Hematopoietic multipotent progenitor cell treated with erythropoietin and hydrocortisone succinate and interleukin-3 and kit ligand, for 17 days (in vitro differentiated cells): ENCODE measurements around the gene PHAX.
"Not testable (repeated sequence)": the region's sequence is repeated elsewhere in the genome, so short reads cannot be mapped to it uniquely, and the experiment has no call there.

ENCODE experiments used
- DNase-seq: peaks from one replicate; pipeline ENCODE4 v3.0.0-alpha.2; 2015; ENCODE audit warnings: low spot score

Gene PHAX, protein sequence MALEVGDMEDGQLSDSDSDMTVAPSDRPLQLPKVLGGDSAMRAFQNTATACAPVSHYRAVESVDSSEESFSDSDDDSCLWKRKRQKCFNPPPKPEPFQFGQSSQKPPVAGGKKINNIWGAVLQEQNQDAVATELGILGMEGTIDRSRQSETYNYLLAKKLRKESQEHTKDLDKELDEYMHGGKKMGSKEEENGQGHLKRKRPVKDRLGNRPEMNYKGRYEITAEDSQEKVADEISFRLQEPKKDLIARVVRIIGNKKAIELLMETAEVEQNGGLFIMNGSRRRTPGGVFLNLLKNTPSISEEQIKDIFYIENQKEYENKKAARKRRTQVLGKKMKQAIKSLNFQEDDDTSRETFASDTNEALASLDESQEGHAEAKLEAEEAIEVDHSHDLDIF

DNA sequence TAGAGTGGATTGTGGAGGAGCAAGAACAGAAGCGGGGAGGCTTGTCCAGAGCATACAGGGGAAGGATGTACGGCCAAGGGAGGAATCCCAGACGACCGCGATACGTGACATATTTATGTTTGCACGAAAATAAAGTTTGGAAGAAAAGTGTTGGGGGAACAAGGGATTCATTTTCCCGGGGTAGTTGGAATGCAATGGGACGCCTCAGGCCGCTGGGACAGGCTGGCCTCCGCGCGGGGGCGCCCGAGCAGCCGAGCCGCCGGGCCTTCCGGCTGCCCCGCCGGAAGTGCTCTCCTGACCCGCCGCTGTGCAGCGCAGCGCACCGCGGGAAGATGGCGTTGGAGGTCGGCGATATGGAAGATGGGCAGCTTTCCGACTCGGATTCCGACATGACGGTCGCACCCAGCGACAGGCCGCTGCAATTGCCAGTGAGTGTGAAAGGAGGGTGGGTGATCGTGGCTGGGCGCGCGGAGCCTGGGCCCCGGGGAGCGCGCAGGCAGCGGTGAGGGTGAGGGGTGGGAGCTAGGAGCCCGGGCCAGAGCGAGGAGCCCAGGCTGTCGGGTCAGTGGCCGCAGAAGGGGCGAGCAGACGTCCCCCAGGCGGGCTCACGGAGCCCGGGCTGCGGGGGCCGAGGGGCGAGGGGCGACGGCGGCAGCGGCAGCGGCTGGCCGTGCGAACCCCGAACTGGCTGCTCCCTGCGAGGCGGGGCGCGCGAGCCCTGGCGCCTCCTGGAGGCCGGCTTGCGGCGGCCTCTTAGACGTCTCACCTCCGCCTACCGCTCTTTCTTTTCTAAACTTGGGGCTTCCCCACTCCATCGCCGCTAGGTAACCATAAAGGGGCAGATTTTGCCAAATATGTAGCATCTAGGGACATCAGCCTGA, at the start of gene PHAX:
Gene PHAX (plus strand): TSS at position 317 of the 881 bp plus-strand sequence. CDS start 16 bp downstream, at position 333.
- peak; percentile 78 for DNase-seq

- no peak for DNase-seq
Observed at GRCh38 chr5:126552614-126553013, 48.1 kb upstream of the PHAX start.

- not testable (repeated sequence) for DNase-seq
Observed at GRCh38 chr5:126555101-126555500, 45.6 kb upstream of the PHAX start.

- DNase-seq, result no peak
Observed at GRCh38 chr5:126561908-126562307, 38.8 kb upstream of the PHAX start.

DNA sequence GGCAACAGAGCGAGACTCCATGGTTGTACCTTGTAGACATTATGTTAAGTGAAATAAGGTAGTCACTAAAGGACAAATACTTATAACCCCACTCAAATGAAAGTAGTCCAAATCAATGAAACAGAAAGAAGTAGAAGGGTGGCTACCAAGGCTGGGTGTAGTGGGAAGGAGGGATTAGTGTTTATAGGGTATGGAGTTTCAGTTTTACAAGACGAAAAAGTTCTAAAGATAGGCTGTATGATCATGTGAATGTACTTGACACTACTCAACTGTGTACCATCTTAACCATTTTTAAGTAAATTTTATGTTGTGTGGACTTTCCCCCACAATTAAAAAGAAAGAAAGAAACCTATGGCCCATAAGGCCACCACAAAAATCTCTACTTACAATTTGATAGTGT, 37.9 kb upstream of the PHAX start:
- no peak for DNase-seq

- no peak for DNase-seq
Observed at GRCh38 chr5:126568206-126568755, 32.5 kb upstream of the PHAX start.

DNA sequence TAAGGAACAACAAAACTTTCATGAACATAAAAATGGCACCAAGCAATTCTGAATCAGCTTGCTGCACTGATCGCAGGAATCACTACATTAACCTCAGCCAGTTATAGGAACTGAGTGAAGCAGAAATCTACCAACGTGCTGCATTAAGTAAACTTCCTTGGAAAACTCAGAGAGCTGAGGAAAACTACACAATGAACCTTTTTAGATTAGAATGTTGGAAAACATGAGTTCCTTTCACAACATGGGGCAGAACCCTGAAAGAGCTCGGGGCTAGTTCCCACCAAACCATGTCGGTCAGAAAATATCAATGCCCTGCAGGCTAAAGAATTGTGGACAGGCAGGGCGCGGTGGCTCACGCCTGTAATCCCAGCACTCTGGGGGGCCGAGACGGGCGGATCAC, 25.1 kb upstream of the PHAX start:
- DNase-seq, result no peak

DNA sequence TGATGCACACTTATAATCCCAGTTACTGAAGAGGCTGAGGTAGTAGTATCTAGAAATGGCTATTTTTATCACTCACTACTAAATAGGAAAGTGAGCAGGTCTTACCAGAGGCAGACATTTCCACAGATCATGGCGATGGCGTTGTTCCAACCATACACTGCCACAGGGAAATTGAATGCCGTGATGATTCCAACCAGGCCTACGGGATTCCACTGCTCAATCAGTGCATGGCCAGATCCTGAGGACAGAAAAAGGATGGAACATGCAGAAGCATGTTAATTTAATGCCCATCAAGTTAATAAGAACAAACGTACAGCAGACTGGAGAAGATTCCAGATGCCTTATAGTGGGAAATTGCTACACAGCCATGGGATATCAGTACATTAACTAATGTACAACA, 23.8 kb upstream of the PHAX start:
- DNase-seq, result no peak

DNA sequence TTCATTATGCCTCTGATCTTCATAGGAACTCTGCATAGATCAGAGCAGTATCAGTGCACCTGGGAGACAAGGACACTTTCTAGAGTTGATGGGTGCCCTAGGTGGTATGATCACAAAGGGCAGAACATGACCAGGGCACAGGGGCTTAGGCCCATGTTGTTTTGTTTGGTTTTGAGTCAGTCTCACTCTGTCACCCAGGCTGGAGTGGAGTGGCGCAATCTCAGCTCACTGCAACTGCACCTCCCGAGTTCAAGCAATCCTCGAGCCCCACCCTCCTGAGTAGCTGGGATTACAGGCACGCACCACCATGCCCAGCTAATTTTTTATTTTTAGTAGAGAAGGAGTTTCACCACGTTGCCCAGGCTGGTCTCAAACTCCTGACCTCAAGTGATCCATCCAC, 23.3 kb upstream of the PHAX start:
- DNase-seq, result no peak

GRCh38 chr5:126579716-126580115, 21.0 kb upstream of the PHAX start:
- no peak for DNase-seq

- DNase-seq, result no peak
Observed at GRCh38 chr5:126583761-126584160, 17.0 kb upstream of the PHAX start.

DNA sequence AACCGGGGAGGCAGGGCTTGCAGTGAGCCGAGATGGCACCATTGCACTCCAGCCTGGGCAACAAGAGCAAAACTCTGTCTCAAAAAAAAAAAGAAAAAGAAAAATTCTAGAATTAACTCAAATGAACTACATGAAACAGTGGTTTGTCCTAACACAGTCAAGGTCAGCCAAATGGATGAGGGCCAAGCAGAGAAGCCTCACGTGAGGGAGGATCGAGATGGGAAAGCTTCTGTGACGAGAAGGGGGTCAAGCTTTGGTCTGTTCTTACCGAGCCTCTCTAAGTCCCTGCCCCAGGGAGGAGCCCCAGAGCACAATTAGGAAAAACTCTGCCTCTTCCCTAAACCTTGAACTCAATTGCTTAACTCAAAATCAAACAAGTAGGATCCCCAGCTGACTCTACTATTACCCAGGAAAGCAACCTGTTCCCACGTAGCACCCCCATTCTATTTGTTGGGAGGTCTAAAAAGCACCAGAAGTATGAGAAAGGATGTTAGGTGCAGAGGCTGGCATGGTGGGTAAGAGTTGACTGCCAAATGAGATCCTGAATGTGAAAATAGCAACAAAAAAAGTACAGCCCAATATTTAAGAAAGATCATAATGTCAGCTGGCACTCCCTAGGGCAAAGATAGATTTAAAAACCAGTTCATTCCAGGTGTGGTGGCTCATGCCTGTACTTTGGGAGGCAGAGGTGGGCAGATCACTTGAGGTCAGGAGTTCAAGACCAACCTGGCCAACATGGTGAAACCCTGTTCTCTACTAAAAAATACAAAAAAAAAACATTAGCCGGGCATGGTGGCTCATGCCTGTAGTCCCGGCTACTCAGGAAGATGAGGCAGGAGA, 13.0 kb upstream of the PHAX start:
- no peak for DNase-seq

DNA sequence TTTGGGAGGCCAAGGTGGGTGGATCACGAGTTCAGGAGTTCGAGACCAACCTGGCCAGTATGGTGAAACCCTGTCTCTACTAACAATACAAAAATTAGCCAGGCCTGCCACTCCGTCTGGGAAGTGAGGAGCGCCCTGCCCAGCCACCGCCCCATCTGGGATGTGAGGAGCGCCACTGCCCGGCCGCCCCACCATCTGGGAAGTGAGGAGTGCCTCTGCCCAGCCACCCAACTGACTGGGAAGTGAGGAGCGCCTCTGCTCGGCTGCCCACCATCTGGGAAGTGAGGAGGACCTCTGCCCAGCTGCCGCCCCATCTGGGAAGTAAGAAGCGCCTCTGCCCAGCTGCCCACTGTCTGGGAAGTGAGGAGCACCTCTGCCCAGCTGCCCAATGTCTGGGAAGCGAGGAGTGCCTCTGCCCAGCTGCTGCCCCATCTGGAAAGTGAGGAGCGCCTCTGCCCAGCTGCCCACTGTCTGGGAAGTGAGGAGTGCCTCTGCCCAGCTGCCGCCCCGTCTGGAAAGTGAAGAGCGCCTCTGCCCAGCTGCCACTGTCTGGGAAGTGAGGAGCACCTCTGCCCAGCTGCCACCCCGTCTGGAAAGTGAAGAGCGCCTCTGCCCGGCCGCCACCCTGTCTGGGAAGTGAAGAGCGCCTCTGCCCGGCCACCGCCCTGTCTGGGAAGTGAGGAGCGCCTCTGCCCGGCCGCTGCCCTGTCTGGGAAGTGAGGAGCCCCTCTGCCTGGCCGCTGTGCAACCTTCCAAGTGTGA, 11.0 kb upstream of the PHAX start:
- no peak for DNase-seq

DNA sequence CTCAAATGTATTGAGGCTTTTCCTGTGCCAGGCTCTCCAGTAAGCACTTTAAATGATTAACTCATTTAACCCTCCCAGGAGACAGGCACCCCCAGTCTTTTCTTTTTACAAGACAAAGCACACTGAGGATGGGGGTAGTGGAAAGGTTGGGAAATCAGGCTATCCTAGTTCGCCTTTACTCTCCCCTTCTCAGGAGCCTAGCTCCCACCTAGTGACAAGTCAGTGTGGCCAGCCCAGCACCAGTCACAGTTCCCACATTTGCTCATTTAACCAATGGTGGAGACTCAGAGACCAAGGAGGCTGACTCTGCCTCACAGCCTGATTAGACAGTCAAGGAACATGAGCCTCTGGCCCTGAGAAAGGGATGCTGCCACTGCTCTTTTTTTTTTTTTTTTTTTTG, 9.2 kb upstream of the PHAX start:
- DNase-seq, result no peak

GRCh38 chr5:126594748-126595485, 5.8 kb upstream of the PHAX start, which contains the start of gene ALDH7A1:
ALDH7A1 (minus strand) TSS chr5:126595219; CDS start chr5:126595198, 21 bp downstream.
- DNase-seq, result no peak

DNA sequence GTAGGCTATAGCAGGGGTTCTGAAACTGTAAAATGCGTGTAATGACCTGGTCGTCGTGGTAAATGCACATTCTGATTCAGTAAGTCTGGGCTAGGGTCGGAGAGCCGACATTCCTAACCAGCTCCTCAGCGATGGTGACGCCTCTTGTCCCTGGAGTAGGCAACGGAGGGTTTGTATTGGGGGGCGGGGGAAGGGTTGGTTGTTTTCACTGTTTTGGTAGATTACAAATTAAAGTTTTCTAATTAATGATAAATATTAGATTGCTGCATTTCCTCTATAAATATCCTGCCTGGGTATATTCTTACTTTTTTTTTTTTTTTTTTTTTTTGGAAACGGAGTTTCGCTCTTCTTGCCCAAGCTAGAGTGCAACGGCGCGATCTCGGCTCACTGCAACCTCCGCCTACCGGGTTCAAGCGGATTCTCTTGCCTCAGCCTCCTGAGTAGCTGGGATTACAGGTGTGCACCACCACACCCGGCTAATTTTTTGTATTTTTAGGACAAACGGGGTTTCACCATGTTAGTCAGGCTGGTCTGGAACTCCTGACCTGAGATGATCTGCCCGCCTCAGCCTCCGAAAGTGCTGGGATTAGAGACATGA, 5.2 kb upstream of the PHAX start:
- DNase-seq, result no peak

- no peak for DNase-seq
Observed at GRCh38 chr5:126597156-126597555, 3.6 kb upstream of the PHAX start.

DNA sequence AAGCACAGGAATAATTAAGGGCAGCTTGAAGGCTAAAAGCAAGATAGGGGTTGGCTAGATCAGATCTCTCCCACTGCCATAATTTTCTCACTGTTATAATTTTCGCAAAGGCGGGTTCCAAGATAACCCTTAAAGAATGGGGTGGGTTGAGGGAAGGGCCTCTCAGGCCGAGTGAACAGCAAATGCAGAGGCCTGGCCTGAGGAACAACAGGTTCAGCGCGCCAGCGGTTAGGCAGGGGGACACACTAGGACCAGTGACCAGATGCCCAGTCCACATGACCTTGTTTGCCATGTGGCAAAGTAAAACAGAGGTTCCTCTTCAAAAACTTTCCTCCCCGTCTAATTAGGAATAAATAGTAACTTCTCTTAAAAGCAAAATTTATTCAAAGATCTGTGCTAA, 1.2 kb upstream of the PHAX start:
- DNase-seq, result no peak

GRCh38 chr5:126599971-126600630, 646 bp upstream of the PHAX start:
- DNase-seq, result not testable (repeated sequence)
